Fibroblast of lung (primary cell): ENCODE results near the gene PLEKHJ1.

ENCODE experiments used
- EZH2 ChIP-seq: IDR thresholded peaks from 2 replicates; pipeline ENCODE4 v1.5.1; 2012; ENCODE audit warnings: low read length, control low read depth, mild to moderate bottlenecking; ENCODE audit errors: missing control alignments
- TF ChIP-seq, protein P1 (sequence below), 2 donors: IDR thresholded peaks in 1 of 2; conservative IDR thresholded peaks in 1 of 2; 1 replicate in 1 of 2; 2 replicates in 1 of 2; pipeline ENCODE4 v1.5.1; 2011 to 2012; ENCODE audit warnings: low read length in 2 of 2, control low read depth in 1 of 2, inconsistent platforms in 1 of 2, low read depth in 1 of 2, mild to moderate bottlenecking in 1 of 2

DNA sequence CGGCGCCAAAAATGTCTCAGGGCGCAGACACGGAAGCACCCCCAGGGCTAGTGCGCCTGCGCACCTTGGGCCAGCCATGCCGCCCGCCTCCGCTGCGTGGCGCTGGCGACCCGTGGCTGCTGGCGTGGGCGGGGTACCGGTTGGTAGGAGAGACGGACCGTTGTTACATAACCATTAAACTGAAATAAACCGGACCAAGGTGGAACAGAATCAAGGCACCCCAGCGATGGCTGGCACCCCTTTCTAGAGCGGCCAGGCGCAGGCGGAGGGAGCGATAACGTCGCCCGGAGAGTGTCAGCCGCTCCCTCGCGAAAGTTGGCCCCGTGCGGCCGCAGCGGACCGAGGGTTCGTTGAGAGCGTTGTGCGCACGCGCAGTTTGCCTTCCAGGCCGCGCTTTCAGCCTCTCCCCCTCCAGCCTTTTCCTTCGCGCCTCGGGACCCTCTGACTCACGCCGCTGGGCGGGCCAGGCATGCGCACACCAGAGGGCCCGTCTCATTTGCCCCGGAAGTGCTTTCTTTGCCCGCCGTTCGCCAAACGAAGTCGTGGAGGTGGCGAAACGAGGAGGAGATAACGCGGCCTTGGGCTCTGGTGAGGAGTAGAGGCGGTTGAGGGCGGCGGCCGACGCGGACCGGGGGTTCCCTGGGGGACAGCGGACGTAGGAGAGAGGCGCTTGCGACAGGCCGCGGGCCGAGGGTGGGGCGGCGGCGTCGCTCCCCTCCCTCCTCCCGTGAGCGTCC, at the start of gene PLEKHJ1, which contains the start of gene SF3A2:
- TF ChIP-seq, protein P1, sequence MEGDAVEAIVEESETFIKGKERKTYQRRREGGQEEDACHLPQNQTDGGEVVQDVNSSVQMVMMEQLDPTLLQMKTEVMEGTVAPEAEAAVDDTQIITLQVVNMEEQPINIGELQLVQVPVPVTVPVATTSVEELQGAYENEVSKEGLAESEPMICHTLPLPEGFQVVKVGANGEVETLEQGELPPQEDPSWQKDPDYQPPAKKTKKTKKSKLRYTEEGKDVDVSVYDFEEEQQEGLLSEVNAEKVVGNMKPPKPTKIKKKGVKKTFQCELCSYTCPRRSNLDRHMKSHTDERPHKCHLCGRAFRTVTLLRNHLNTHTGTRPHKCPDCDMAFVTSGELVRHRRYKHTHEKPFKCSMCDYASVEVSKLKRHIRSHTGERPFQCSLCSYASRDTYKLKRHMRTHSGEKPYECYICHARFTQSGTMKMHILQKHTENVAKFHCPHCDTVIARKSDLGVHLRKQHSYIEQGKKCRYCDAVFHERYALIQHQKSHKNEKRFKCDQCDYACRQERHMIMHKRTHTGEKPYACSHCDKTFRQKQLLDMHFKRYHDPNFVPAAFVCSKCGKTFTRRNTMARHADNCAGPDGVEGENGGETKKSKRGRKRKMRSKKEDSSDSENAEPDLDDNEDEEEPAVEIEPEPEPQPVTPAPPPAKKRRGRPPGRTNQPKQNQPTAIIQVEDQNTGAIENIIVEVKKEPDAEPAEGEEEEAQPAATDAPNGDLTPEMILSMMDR (conservative IDR thresholded peaks at IDR 0.05 in 1 of 2, IDR thresholded peaks at IDR 0.05 in 1 of 2; ENCODE audit: low read depth in 1 of 2, low read length in 2 of 2) = peak; percentile 86 to 97
- no peak for TF ChIP-seq EZH2
